Activated CD8-positive, alpha-beta memory T cell treated with anti-CD3 and anti-CD28 coated beads for 36 hours (primary cell): Measurements from ENCODE around the gene ZNF143. TPM values are rescaled to one million over a fixed set of nuclear protein-coding genes. Genes with fewer than 3 reads are reported as not detected.

ENCODE experiments used
- total RNA-seq, 2 experiments: library from RNA; stranded (reverse); gene quantifications; one replicate each; pipeline ENCODE4 v1.2.3, GENCODE V29; 2021

ZNF143 gene
- total RNA-seq, 2 experiments from 2014 or later, result 32.9 to 33.6 TPM

Other genes with a start within 250 kb of the ZNF143 start
- gene DENND5A, start 195.7 kb upstream of the ZNF143 start, total RNA-seq, result 10 to 100 TPM; 22.0 to 25.2 TPM
- 10 to 100 TPM; 20.1 to 25.5 TPM for gene TMEM41B, start 146.4 kb upstream of the ZNF143 start, total RNA-seq
- 100 to 1,000 TPM; 174 to 187 TPM for gene IPO7, start 76.4 kb upstream of the ZNF143 start, total RNA-seq
- gene WEE1, start 112.7 kb downstream of the ZNF143 start, total RNA-seq, result 10 to 100 TPM; 54.3 to 61.1 TPM
- 10 to 100 TPM in 1 of 2 experiments, 1 to 10 TPM in 1; 8.4 to 10.2 TPM for gene SWAP70, start 203.1 kb downstream of the ZNF143 start, total RNA-seq